Endometrium (tissue), 2 donors: ENCODE data around the gene SEMA4D.

Experiments used
- FAIRE-seq: peaks from 2 replicates; lab custom pipeline; 2012; peaks lifted over from hg19 to GRCh38; lab: Jason Lieb, UNC
- donor health status: control.
- donor health status: control.

Gene SEMA4D

GRCh38 chr9:89529243-89530035, 31.5 kb upstream of the SEMA4D start:
- no peak for FAIRE-seq

- FAIRE-seq, result no peak
Observed at GRCh38 chr9:89528540-89528939, 30.6 kb upstream of the SEMA4D start.

DNA sequence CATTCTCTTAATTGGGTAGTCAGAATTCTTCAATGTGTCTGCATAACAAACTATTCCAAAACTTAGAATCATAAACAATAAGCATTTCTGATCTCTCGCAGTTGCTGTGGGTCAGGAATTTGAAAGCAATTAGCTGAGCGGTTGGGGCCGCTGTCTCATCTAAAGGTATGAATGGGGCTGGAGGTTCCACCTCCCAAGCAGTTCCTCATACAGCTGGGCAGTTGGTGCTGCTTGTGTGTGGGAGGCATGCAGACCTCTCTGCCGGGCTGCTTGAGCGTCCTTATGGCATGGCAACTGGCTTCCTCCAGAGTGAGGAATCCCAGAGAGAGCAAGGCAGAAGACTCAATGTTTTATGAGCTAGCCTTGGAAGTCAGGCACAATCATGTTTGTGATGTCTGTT, 30.2 kb upstream of the SEMA4D start:
- FAIRE-seq, result no peak

DNA sequence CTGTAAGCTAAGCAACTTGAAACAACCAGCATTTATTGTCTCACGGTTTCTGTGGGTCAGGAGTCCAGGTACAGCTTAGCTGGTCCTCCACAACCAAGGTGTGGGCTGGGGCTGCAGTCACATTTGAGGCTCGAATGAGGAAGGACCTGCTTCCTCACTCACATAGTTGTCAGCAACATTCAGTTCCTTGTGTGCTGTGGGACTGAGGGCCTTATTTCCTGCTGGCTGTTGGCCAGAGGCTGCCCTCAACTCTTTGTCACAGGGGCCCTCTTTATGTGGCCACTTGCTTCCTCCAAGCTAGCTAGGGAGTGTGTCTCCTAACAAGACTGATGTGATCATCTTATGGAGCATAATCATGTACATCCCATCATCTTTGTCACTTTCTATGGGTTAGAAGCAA, 29.2 kb upstream of the SEMA4D start:
- no peak for FAIRE-seq

DNA sequence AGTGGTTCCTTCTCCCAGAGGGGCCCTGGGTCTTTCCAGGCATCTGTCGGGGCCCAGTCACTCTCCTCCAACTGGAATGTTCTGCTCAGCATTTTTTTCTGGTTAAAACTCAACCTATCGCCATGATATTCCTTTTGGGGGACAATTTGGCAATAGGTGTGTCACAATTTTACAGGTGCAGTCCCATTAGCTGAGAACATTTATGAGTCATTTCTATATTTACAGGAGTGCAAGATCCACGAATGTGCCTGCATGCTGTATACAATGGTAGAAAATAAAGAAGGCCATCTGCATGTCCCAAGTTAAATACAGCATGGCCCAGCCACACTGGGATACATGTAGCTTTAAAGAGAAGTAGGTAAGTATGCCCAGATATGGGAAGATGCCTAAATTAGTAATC, 28.8 kb upstream of the SEMA4D start:
- no peak for FAIRE-seq

DNA sequence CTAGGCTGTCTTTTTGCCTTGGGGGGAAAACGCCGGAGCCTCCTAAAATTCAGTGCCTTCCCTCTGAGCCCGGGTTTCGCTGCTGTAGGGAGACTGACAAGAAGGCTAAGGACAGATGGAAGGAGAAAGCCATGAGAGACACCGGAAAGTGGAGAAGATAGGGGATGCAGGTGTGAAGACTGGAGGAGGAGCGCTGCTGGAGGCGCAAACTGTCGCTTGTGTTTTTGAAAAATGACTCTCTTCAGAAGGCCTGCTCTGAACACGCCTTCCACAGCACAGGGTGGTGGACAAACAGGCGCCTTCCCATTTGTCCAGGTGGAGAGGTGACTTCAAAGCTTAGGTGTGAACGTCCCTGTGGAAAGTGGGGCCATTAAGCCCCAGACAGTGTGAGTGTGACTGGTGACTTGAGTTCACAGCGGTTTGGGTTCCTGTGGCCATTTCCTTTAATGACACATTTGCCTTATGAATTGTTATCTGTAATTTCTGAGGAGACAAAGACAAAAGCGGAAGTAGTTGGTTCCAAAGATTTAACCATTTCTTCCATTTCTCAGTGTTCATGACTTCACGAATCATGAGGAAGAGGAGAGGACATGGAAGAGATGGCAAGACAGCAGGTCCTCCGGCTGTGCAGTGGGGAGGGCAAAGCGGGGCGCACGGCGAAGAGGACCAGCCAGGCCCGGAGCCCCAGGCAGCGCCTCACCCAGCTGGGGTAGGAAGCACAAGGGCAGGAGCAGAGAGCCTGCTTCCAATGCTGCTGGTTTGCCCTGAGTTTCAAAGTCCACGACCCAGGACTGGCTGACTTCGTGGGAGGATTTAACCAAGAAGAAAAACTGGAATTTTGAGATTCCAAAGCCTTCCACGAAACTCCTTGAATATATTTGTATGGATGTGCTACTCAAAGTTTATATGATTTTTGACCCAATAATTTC, 27.8 kb upstream of the SEMA4D start:
- no peak for FAIRE-seq

- FAIRE-seq, result no peak
Observed at GRCh38 chr9:89524963-89525362, 27.1 kb upstream of the SEMA4D start.

DNA sequence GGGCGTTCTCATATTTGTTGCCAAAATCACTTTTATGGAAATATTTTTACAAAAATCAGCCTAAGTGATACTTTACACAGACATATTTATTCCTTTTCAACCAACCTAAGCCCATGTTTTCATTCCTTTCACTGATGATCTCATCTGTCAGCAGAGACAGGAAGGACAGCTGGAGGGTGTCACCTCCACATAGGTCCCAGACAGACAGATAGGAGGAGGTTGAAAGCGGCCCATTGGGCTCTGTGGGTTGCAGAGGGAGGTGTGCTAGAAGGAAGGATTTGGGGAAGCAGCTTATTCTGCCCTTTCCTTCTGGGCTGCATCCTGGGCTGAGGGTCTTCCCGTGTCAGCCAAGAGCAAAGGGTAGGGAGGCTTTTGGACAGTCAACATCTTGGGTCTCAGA, 26.0 kb upstream of the SEMA4D start:
- FAIRE-seq, result no peak

GRCh38 chr9:89522959-89523285, 25.0 kb upstream of the SEMA4D start:
- FAIRE-seq, result no peak

- FAIRE-seq, result no peak
Observed at GRCh38 chr9:89522261-89522958, 24.5 kb upstream of the SEMA4D start.

DNA sequence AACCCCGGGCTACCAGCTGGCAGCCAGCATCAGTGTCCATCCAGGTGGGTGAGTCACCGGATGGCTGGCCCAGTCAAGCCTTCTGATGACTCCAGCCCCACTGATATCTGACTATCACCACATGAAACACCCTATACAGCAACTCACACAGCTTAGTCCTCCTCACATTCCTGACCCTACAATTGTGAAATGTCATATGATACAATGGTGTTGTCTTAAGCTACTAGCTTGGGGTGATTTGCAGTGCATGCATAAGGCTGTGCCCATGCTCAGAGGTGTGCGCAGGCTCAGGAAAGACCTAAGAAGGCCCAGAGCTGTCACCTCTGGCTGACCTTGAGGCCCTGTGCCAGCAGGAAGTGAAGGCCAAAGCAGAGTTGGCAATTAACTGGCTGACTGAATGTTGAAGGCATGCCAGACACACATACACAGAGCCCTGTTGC, 21.5 kb upstream of the SEMA4D start:
- FAIRE-seq, result no peak

- FAIRE-seq, result no peak
Observed at GRCh38 chr9:89518466-89519365, 20.8 kb upstream of the SEMA4D start.

GRCh38 chr9:89515416-89515815, 17.5 kb upstream of the SEMA4D start:
- FAIRE-seq, result no peak

GRCh38 chr9:89514956-89515355, 17.0 kb upstream of the SEMA4D start:
- FAIRE-seq, result no peak

GRCh38 chr9:89514337-89514736, 16.4 kb upstream of the SEMA4D start:
- FAIRE-seq, result no peak

DNA sequence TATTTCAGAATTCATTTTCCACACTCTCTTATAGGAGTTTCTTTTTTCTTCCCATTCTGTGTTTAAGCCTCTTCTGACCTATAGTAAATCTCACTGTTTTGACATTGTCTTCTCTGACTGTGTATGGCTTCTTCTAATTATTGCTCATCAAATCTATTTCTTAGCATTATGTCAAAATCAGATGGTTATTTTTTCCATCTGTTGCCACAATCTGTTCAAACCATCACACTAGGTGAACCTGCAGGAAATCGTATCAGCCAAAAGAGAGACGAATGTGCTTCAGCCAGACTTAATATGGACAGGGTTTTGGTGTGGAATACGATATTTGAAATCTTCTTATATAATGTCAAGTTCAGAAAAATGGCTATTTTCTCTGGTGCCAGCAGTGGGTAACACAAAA, 15.9 kb upstream of the SEMA4D start:
- FAIRE-seq, result no peak

GRCh38 chr9:89512382-89512781, 14.5 kb upstream of the SEMA4D start:
- FAIRE-seq, result no peak

GRCh38 chr9:89508951-89509615, 11.2 kb upstream of the SEMA4D start:
- no peak for FAIRE-seq

GRCh38 chr9:89505911-89506310, 8.0 kb upstream of the SEMA4D start:
- FAIRE-seq, result no peak

GRCh38 chr9:89505048-89505447, 7.1 kb upstream of the SEMA4D start:
- no peak for FAIRE-seq

DNA sequence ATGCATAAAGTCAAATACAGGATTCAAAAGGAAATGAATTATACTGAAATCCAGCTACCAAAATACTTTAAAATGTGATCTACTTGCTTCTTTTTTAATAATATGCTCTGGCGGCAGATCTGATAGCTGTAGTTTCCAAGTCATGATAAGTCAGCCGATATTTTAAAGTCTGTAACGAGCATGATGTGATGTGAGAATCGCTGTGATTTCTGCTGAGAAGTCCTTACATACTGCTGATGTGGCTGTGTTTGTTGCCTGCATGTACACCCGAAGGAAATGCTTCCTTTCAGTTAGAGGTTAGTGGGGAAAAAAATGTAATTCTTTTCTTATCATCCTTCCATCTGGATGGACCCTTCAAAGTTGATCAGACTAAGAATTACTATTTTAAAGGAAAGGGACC, 4.8 kb upstream of the SEMA4D start:
- no peak for FAIRE-seq
